GM18873 (cell line): ENCODE measurements around the gene CTH.
"Not testable (repeated sequence)": the region's sequence is repeated elsewhere in the genome, so short reads cannot be mapped to it uniquely, and the experiment has no call there.

ENCODE experiments used
- ATAC-seq: cut with Tn5 transposase; IDR thresholded peaks from one replicate; pipeline ENCODE4 v1.9.1; 2021; ENCODE audit warnings: mild to moderate bottlenecking, moderate library complexity, moderate number of reproducible peaks; ENCODE audit not compliant: unreplicated experiment, low FRiP score

The CTH gene

GRCh38 chr1:70449049-70449448, 38.0 kb downstream of the CTH start:
- ATAC-seq, result no peak

- ATAC-seq, result not testable (repeated sequence)
These were observed 41.3 kb downstream of the CTH start for GRCh38 chr1:70452164-70452939.

- ATAC-seq, result no peak
These were observed 44.2 kb downstream of the CTH start for GRCh38 chr1:70455291-70455690.

- ATAC-seq, result no peak
These were observed 47.1 kb downstream of the CTH start for GRCh38 chr1:70458131-70458530.

- ATAC-seq, result no peak
These were observed 48.6 kb downstream of the CTH start for GRCh38 chr1:70459496-70460225.

GRCh38 chr1:70460740-70461713, 50.0 kb downstream of the CTH start:
- not testable (repeated sequence) for ATAC-seq

- ATAC-seq, result no peak
These were observed 51.5 kb downstream of the CTH start for GRCh38 chr1:70462611-70463010.

- ATAC-seq, result no peak
These were observed 54.8 kb downstream of the CTH start for GRCh38 chr1:70465911-70466310.

- ATAC-seq, result no peak
These were observed 56.5 kb downstream of the CTH start for GRCh38 chr1:70467531-70467930.

GRCh38 chr1:70468180-70468579, 57.1 kb downstream of the CTH start:
- ATAC-seq, result no peak

GRCh38 chr1:70469184-70469583, 58.1 kb downstream of the CTH start:
- not testable (repeated sequence) for ATAC-seq

- ATAC-seq, result no peak
These were observed 64.0 kb downstream of the CTH start for GRCh38 chr1:70475023-70475422.

- ATAC-seq, result no peak
These were observed 66.0 kb downstream of the CTH start for GRCh38 chr1:70477090-70477489.

GRCh38 chr1:70477905-70478304, 66.8 kb downstream of the CTH start:
- not testable (repeated sequence) for ATAC-seq

GRCh38 chr1:70483342-70483741, 72.3 kb downstream of the CTH start:
- ATAC-seq, result no peak

- ATAC-seq, result no peak
These were observed 74.6 kb downstream of the CTH start for GRCh38 chr1:70485624-70486023.

- no peak for ATAC-seq
These were observed 75.8 kb downstream of the CTH start for GRCh38 chr1:70486676-70487458.

- ATAC-seq, result no peak
These were observed 76.4 kb downstream of the CTH start for GRCh38 chr1:70487459-70487815.

- no peak for ATAC-seq
These were observed 77.0 kb downstream of the CTH start for GRCh38 chr1:70487910-70488665.
